ENCODE data around the gene POLR2J2. TPM values are rescaled to one million over a fixed set of nuclear protein-coding genes. Genes with fewer than 3 reads are reported as not detected.
"Not testable (repeated sequence)": the region's sequence is repeated elsewhere in the genome, so short reads cannot be mapped to it uniquely, and the experiment has no call there.

POLR2J2 gene
- total and polyA plus RNA-seq, 2 of the 8 experiments (the other 6 are each of a cell fraction or from before 2014, with no cell fraction given) = 1.8 to 7.7 TPM

DNA sequence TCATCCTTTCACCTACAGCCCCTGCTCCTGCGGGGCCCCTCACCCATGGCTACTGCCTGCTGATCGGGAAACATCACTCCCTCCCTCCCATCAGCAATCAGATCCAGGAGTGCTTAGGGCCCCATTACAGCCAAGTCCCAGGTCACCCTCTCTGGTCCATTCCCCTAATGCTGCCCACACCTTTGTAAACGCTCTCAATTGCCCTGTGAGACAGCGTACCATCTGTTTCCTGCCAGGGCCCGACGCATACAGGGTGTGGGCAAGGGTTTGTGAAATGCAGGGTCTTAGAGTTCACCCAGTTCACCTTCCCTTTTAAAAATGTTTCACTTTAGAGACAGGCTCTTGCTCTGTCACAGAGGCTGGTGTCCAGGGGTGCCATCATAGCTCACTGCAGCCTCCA lies 37.2 kb downstream of the POLR2J2 start:
- H3K4me3 ChIP-seq (ENCODE audit: extremely low read depth in 1 of 4, insufficient read depth in 2 of 4, low read depth in 3 of 4, low read length in 4 of 4); H2BK20ac ChIP-seq (ENCODE audit: low read length); H4K5ac ChIP-seq (ENCODE audit: insufficient read length, low read depth, low read length); H2AK5ac ChIP-seq (ENCODE audit: low read depth, low read length); H3K36me3 ChIP-seq (ENCODE audit: control insufficient read depth in 2 of 4, insufficient read depth in 4 of 4, low read length in 3 of 4); H2AFZ ChIP-seq (ENCODE audit: low read length); H3K4ac ChIP-seq (replicated peaks; ENCODE audit: insufficient read length, low read depth, low read length); H3K23ac ChIP-seq (ENCODE audit: insufficient read length); H2BK12ac ChIP-seq (ENCODE audit: low read depth, low read length); H3K27ac ChIP-seq (ENCODE audit: low read depth, low read length); H3K18ac ChIP-seq (ENCODE audit: extremely low read depth, low read length); H3K79me1 ChIP-seq (ENCODE audit: low read depth, low read length); POLR2A ChIA-PET (ENCODE audit: partially characterized antibody); H3K56ac ChIP-seq (replicated peaks; ENCODE audit: insufficient read length, low read depth, low read length); H2BK15ac ChIP-seq (ENCODE audit: low read length); H4K20me1 ChIP-seq (replicated peaks in 1 of 2; ENCODE audit: control insufficient read depth in 1 of 2, insufficient read depth in 2 of 2, low read length in 2 of 2); DNase-seq (ENCODE audit: low read depth in 1 of 2, low spot score in 2 of 2); H3K27me3 ChIP-seq (replicated peaks in 1 of 4; ENCODE audit: control insufficient read depth in 3 of 4, extremely low read depth in 1 of 4, insufficient read depth in 3 of 4, low read length in 3 of 4); H4K8ac ChIP-seq (ENCODE audit: extremely low read depth, insufficient read depth, low read length); H3K4me1 ChIP-seq (replicated peaks in 1 of 4; ENCODE audit: control insufficient read depth in 3 of 4, insufficient read depth in 4 of 4, low read length in 3 of 4); H3K9me3 ChIP-seq (ENCODE audit: insufficient read depth in 2 of 2, low read depth in 1 of 2, low read length in 1 of 2); H2BK120ac ChIP-seq (replicated peaks; ENCODE audit: low read depth, low read length); H3K14ac ChIP-seq (ENCODE audit: insufficient read length); FAIRE-seq; H3K79me2 ChIP-seq (ENCODE audit: control insufficient read depth in 1 of 2, insufficient read depth in 2 of 2, low read length in 2 of 2); H3K4me2 ChIP-seq (ENCODE audit: insufficient read depth in 1 of 2, low read depth in 2 of 2, low read length in 2 of 2); H2BK5ac ChIP-seq (ENCODE audit: low read depth, low read length); H3K23me2 ChIP-seq (ENCODE audit: low read depth, low read length); H3K9ac ChIP-seq (replicated peaks in 1 of 4; ENCODE audit: extremely low read depth in 1 of 4, low read depth in 3 of 4, low read length in 3 of 4); H4K91ac ChIP-seq (replicated peaks; ENCODE audit: insufficient read length, low read length); CTCF ChIA-PET (ENCODE audit: partially characterized antibody): not testable (repeated sequence)
- 87% methylated on average over 4 of the region's 6 CpGs; no CpG with 5 or more reads in 1 of the 2 experiments for WGBS, 2 experiments (ENCODE audit: extremely low coverage in 1 of 2, insufficient coverage in 1 of 2, insufficient read length in 1 of 2, insufficient replicate concordance in 2 of 2, low coverage in 1 of 2, low lambda C conversion rate in 2 of 2, missing lambda C conversion rate in 1 of 2)

GRCh38 chr7:102630622-102631021 lies 40.8 kb downstream of the POLR2J2 start:
- POLR2A ChIA-PET (ENCODE audit: partially characterized antibody); H2BK120ac ChIP-seq (replicated peaks; ENCODE audit: low read depth, low read length); H4K20me1 ChIP-seq (replicated peaks in 1 of 2; ENCODE audit: control insufficient read depth in 1 of 2, insufficient read depth in 2 of 2, low read length in 2 of 2); H3K23ac ChIP-seq (ENCODE audit: insufficient read length); H3K27me3 ChIP-seq (replicated peaks in 1 of 4; ENCODE audit: control insufficient read depth in 3 of 4, extremely low read depth in 1 of 4, insufficient read depth in 3 of 4, low read length in 3 of 4); H3K4me3 ChIP-seq (ENCODE audit: extremely low read depth in 1 of 4, insufficient read depth in 2 of 4, low read depth in 3 of 4, low read length in 4 of 4); H4K8ac ChIP-seq (ENCODE audit: extremely low read depth, insufficient read depth, low read length); H4K5ac ChIP-seq (ENCODE audit: insufficient read length, low read depth, low read length); H2AFZ ChIP-seq (ENCODE audit: low read length); H3K9ac ChIP-seq (replicated peaks in 1 of 4; ENCODE audit: extremely low read depth in 1 of 4, low read depth in 3 of 4, low read length in 3 of 4); H3K9me3 ChIP-seq (ENCODE audit: insufficient read depth in 2 of 2, low read depth in 1 of 2, low read length in 1 of 2); H2AK5ac ChIP-seq (ENCODE audit: low read depth, low read length); H3K36me3 ChIP-seq (ENCODE audit: control insufficient read depth in 2 of 4, insufficient read depth in 4 of 4, low read length in 3 of 4); H3K14ac ChIP-seq (ENCODE audit: insufficient read length); H3K4me2 ChIP-seq (ENCODE audit: insufficient read depth in 1 of 2, low read depth in 2 of 2, low read length in 2 of 2); H3K4ac ChIP-seq (replicated peaks; ENCODE audit: insufficient read length, low read depth, low read length); H2BK12ac ChIP-seq (ENCODE audit: low read depth, low read length); H2BK5ac ChIP-seq (ENCODE audit: low read depth, low read length); CTCF ChIA-PET (ENCODE audit: partially characterized antibody); H2BK20ac ChIP-seq (ENCODE audit: low read length); H3K27ac ChIP-seq (ENCODE audit: low read depth, low read length); H3K23me2 ChIP-seq (ENCODE audit: low read depth, low read length); H4K91ac ChIP-seq (replicated peaks; ENCODE audit: insufficient read length, low read length); H3K79me1 ChIP-seq (ENCODE audit: low read depth, low read length); H3K79me2 ChIP-seq (ENCODE audit: control insufficient read depth in 1 of 2, insufficient read depth in 2 of 2, low read length in 2 of 2); FAIRE-seq; H3K4me1 ChIP-seq (replicated peaks in 1 of 4; ENCODE audit: control insufficient read depth in 3 of 4, insufficient read depth in 4 of 4, low read length in 3 of 4); DNase-seq (ENCODE audit: low read depth in 1 of 2, low spot score in 2 of 2); H3K18ac ChIP-seq (ENCODE audit: extremely low read depth, low read length); H3K56ac ChIP-seq (replicated peaks; ENCODE audit: insufficient read length, low read depth, low read length); H2BK15ac ChIP-seq (ENCODE audit: low read length): not testable (repeated sequence)
- WGBS, 2 experiments (ENCODE audit: extremely low coverage in 1 of 2, insufficient coverage in 1 of 2, insufficient read length in 1 of 2, insufficient replicate concordance in 2 of 2, low coverage in 1 of 2, low lambda C conversion rate in 2 of 2, missing lambda C conversion rate in 1 of 2) = 81% methylated on average over 5 of the region's 9 CpGs; no CpG with 5 or more reads in 1 of the 2 experiments
